Prostate gland (tissue), 2 donors: ENCODE results near the gene ONECUT3.

Experiments
- POLR2A ChIP-seq: fragments of 450-650 bp; IDR thresholded peaks from one replicate; pipeline ENCODE4 v1.6.1; 2016; ENCODE audit warnings: antibody characterized with exemption, mild to moderate bottlenecking
- POLR2AphosphoS5 ChIP-seq: sonication (generic); formaldehyde crosslinking; IDR thresholded peaks from one replicate; pipeline ENCODE4 v1.6.1; 2017; ENCODE audit warnings: antibody characterized with exemption
- TF ChIP-seq, protein P1 (sequence below), 4 experiments: fragments of 200-600 bp in 2 of 4; fragments of 450-650 bp in 2 of 4; sonication (generic) in 2 of 4; IDR thresholded peaks; 1 replicate in 3 of 4; 2 replicates in 1 of 4; pipeline ENCODE4 v1.5.1; 2016 to 2019; ENCODE audit warnings: antibody characterized with exemption in 4 of 4, mild to moderate bottlenecking in 2 of 4, moderate library complexity in 2 of 4

DNA sequence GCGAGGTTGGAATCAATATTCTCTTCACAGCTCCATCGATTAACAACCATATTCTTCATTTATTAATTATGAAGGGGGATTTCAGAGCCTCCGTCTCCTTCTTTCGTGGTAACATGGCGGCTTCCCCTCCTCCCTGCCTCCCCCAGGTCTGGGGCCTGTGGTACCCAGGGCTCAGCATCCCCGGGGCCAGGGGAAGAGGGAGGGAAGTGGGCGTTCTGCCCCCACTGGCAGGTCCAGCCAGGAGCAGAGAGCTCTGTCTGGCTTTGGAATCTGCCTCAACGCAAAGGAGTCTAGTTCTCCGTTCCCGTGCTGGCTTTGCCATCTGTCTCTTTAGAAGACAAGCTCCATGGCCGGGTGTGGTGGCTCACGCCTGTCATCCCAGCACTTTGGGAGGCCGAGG, 37.8 kb upstream of the ONECUT3 start:
- TF ChIP-seq, protein P1, sequence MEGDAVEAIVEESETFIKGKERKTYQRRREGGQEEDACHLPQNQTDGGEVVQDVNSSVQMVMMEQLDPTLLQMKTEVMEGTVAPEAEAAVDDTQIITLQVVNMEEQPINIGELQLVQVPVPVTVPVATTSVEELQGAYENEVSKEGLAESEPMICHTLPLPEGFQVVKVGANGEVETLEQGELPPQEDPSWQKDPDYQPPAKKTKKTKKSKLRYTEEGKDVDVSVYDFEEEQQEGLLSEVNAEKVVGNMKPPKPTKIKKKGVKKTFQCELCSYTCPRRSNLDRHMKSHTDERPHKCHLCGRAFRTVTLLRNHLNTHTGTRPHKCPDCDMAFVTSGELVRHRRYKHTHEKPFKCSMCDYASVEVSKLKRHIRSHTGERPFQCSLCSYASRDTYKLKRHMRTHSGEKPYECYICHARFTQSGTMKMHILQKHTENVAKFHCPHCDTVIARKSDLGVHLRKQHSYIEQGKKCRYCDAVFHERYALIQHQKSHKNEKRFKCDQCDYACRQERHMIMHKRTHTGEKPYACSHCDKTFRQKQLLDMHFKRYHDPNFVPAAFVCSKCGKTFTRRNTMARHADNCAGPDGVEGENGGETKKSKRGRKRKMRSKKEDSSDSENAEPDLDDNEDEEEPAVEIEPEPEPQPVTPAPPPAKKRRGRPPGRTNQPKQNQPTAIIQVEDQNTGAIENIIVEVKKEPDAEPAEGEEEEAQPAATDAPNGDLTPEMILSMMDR (IDR thresholded peaks at IDR 0.05): no peak
- no peak for TF ChIP-seq POLR2AphosphoS5
- TF ChIP-seq POLR2A: no peak
